Neural progenitor cell (in vitro differentiated cells): ENCODE measurements around the gene ZFPL1. TPM values are rescaled to one million over a fixed set of nuclear protein-coding genes. Genes with fewer than 3 reads are reported as not detected.

Experiments used
- DNase-seq: peaks from one replicate; pipeline ENCODE4 v3.0.0-alpha.2; 2016; ENCODE audit warnings: low spot score
- H2AFZ ChIP-seq: fragments of 200-600 bp; sonication (generic); replicated peaks from 2 replicates; pipeline ENCODE4 v1.6.1; 2016; ENCODE audit warnings: antibody characterized with exemption
- H3F3A ChIP-seq: fragments of 200-600 bp; sonication (generic); 2 replicates; pipeline ENCODE4 v1.6.1; 2016; ENCODE audit warnings: antibody characterized with exemption, low read depth
- H3K27ac ChIP-seq: fragments of 200-600 bp; sonication (generic); 2 replicates; pipeline ENCODE4 v1.5.1; 2016; ENCODE audit warnings: mild to moderate bottlenecking
- H3K27me3 ChIP-seq: fragments of 200-600 bp; sonication (generic); 2 replicates; pipeline ENCODE4 v1.6.1; 2016; ENCODE audit warnings: mild to moderate bottlenecking, moderate library complexity
- H3K36me3 ChIP-seq: fragments of 200-600 bp; sonication (generic); 2 replicates; pipeline ENCODE4 v1.5.1; 2016
- H3K4me1 ChIP-seq: fragments of 200-600 bp; sonication (generic); 2 replicates; pipeline ENCODE4 v1.6.1; 2016; ENCODE audit warnings: mixed run types
- H3K4me2 ChIP-seq: fragments of 200-600 bp; sonication (generic); 2 replicates; pipeline ENCODE4 v1.6.1; 2016
- H3K4me3 ChIP-seq: fragments of 200-600 bp; sonication (generic); 2 replicates; pipeline ENCODE4 v1.5.1; 2016
- H3K79me2 ChIP-seq: fragments of 200-600 bp; sonication (generic); 2 replicates; pipeline ENCODE4 v1.6.1; 2016; ENCODE audit warnings: low read depth
- H3K9ac ChIP-seq: fragments of 200-600 bp; sonication (generic); 2 replicates; pipeline ENCODE4 v1.6.1; 2016
- H3K9me3 ChIP-seq: fragments of 200-600 bp; sonication (generic); 2 replicates; pipeline ENCODE4 v1.5.1; 2016; ENCODE audit warnings: low read depth
- H4K20me1 ChIP-seq: fragments of 200-600 bp; sonication (generic); 2 replicates; pipeline ENCODE4 v1.6.1; 2016; ENCODE audit warnings: low read depth
- H3K27ac Mint-ChIP-seq: 3 replicates; pipeline ENCODE4 v1.8.0; 2021; ENCODE audit warnings: mixed read lengths
- H3K27me3 Mint-ChIP-seq: 2 replicates; pipeline ENCODE4 v1.8.0; 2022; ENCODE audit warnings: low read depth, mild to moderate bottlenecking, inconsistent platforms, moderate library complexity, mixed read lengths; ENCODE audit not compliant: insufficient read depth
- H3K36me3 Mint-ChIP-seq: 3 replicates; pipeline ENCODE4 v1.8.0; 2021; ENCODE audit warnings: mixed read lengths
- H3K4me1 Mint-ChIP-seq: 3 replicates; pipeline ENCODE4 v1.8.0; 2021; ENCODE audit warnings: mixed read lengths
- H3K4me3 Mint-ChIP-seq: 3 replicates; pipeline ENCODE4 v1.8.0; 2021; ENCODE audit warnings: mild to moderate bottlenecking, moderate library complexity, mixed read lengths
- H3K9me3 Mint-ChIP-seq: 3 replicates; pipeline ENCODE4 v1.8.0; 2020; ENCODE audit warnings: mixed read lengths
- EZH2 ChIP-seq: fragments of 200-600 bp; sonication (generic); IDR thresholded peaks from 2 replicates; pipeline ENCODE4 v1.6.1; 2017; ENCODE audit warnings: antibody characterized with exemption, mild to moderate bottlenecking, moderate library complexity
- EZH2phosphoT487 ChIP-seq: fragments of 200-600 bp; sonication (generic); IDR thresholded peaks from 2 replicates; pipeline ENCODE4 v1.6.1; 2017; ENCODE audit warnings: antibody characterized with exemption
- total RNA-seq: library from RNA; depleted of rRNA; stranded (reverse); fragments of >200 nt; gene quantifications from 2 replicates; pipeline ENCODE4 v1.2.3, GENCODE V29; 2015; ENCODE audit warnings: low replicate concordance
- TF ChIP-seq, protein P1 (sequence below): fragments of 200-600 bp; sonication (generic); IDR thresholded peaks from 2 replicates; pipeline ENCODE4 v1.5.1; 2017; ENCODE audit warnings: antibody characterized with exemption, mild to moderate bottlenecking

Gene ZFPL1
- total RNA-seq, 1 donor from 2014 or later = 12.6 TPM

DNA sequence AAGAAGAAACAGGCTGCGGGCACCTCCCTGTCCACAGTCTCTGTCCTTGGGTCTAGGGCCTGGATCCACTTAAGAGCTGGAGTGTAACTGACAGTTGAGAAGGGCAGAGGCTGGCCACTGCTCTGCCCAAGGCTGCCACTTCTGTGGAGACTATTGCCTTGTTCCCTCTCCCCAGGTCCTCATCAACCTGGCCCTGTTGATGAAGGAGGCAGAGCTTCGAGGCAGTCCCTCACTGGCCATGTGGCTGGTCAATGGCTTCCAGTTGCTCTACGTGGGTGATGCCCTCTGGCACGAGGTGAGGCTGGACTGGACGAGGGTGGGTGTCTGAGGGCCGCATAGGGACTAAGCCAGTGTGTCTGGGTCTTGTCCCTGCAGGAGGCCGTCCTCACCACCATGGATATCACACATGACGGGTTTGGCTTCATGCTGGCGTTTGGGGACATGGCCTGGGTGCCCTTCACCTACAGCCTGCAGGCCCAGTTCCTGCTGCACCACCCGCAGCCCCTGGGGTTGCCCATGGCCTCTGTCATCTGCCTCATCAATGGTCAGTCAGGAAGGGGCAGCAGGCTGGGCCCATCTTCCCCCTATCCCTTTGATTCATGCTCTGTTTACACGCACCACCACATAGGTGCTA lies 30.6 kb downstream of the ZFPL1 start:
- Mint-ChIP-seq H3K4me1 (peaks cover 34% of the 10 kb centered on the region), H3K27me3 (peaks cover 13% of the 10 kb centered on the region)
- no peak overlapping the region for H2AFZ ChIP-seq

DNA sequence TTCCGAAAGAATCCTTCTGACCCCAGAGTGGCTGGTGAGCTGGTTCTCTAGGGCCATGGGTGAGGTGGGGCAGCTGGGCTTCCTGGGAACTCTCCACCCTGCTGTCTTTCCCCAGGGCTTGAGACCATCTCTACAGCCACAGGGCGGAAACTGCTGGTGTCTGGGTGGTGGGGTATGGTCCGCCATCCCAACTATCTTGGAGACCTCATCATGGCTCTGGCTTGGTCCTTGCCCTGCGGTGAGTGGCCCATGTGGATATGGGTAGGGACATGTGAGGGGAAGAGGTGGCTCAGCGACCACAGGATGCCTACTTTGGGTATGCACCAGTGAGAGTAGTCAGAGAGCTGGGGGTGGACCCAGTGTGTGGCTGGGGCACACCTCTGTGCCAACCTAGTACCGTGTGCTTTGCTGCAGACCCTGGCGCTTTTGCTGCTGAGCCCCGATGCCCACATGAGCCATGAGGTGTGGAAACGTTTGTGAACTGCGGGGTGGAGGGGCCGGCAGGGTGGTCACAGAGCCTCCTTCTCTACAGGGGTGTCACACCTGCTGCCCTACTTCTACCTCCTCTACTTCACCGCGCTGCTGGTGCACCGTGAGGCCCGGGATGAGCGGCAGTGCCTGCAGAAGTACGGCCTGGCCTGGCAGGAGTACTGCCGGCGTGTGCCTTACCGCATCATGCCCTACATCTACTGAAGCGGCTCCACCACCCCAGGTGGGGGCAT lies 31.5 kb downstream of the ZFPL1 start:
- peaks cover 67% of the 10 kb centered on the region for H3F3A ChIP-seq
- DNase-seq = no peak
- Mint-ChIP-seq H3K36me3 (peaks cover 11% of the 10 kb centered on the region), H3K27me3 (peaks cover 8% of the 10 kb centered on the region), H3K9me3 (no peaks in the 10 kb centered on the region), H3K27ac (no peak overlapping the region), H3K4me1 (peaks cover 29% of the 10 kb centered on the region), H3K4me3 (peak overlapping the region; percentile 88)
- H3K4me3 ChIP-seq = no peak overlapping the region
- peaks cover 37% of the 10 kb centered on the region for H3K79me2 ChIP-seq
- H3K36me3 ChIP-seq = peaks cover 3% of the 10 kb centered on the region
- no peaks in the 10 kb centered on the region for H3K27me3 ChIP-seq
- no peak overlapping the region for H3K27ac ChIP-seq
- TF ChIP-seq, protein P1, sequence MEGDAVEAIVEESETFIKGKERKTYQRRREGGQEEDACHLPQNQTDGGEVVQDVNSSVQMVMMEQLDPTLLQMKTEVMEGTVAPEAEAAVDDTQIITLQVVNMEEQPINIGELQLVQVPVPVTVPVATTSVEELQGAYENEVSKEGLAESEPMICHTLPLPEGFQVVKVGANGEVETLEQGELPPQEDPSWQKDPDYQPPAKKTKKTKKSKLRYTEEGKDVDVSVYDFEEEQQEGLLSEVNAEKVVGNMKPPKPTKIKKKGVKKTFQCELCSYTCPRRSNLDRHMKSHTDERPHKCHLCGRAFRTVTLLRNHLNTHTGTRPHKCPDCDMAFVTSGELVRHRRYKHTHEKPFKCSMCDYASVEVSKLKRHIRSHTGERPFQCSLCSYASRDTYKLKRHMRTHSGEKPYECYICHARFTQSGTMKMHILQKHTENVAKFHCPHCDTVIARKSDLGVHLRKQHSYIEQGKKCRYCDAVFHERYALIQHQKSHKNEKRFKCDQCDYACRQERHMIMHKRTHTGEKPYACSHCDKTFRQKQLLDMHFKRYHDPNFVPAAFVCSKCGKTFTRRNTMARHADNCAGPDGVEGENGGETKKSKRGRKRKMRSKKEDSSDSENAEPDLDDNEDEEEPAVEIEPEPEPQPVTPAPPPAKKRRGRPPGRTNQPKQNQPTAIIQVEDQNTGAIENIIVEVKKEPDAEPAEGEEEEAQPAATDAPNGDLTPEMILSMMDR = no peak
- TF ChIP-seq EZH2 (no peak), EZH2phosphoT487 (no peak)
- H3K4me2 ChIP-seq = no peak overlapping the region
- H3K9ac ChIP-seq = no peak overlapping the region
- H2AFZ ChIP-seq = no peak overlapping the region
- peaks cover 9% of the 10 kb centered on the region for H3K4me1 ChIP-seq
- H3K9me3 ChIP-seq = no peaks in the 10 kb centered on the region
- peaks cover 26% of the 10 kb centered on the region for H4K20me1 ChIP-seq

More for the DNA sequence above, 30.6 kb downstream of the ZFPL1 start:
- Histone ChIP-seq H4K20me1 (peaks cover 28% of the 10 kb centered on the region), H3K36me3 (no peaks in the 10 kb centered on the region), H3F3A (peaks cover 68% of the 10 kb centered on the region), H3K4me3 (no peak overlapping the region), H3K9ac (no peak overlapping the region), H3K9me3 (no peaks in the 10 kb centered on the region), H3K27me3 (no peaks in the 10 kb centered on the region), H3K79me2 (peaks cover 30% of the 10 kb centered on the region), H3K4me1 (peaks cover 9% of the 10 kb centered on the region), H3K27ac (no peak overlapping the region), H3K4me2 (no peak overlapping the region)
- no peaks in the 10 kb centered on the region for H3K9me3 Mint-ChIP-seq
- H3K27ac Mint-ChIP-seq = no peak overlapping the region
- H3K36me3 Mint-ChIP-seq = peaks cover 7% of the 10 kb centered on the region
- H3K4me3 Mint-ChIP-seq = peak overlapping the region; percentile 97
- TF ChIP-seq EZH2 = no peak
- TF ChIP-seq, protein P1 = no peak
- no peak for TF ChIP-seq EZH2phosphoT487
- DNase-seq = no peak

DNA sequence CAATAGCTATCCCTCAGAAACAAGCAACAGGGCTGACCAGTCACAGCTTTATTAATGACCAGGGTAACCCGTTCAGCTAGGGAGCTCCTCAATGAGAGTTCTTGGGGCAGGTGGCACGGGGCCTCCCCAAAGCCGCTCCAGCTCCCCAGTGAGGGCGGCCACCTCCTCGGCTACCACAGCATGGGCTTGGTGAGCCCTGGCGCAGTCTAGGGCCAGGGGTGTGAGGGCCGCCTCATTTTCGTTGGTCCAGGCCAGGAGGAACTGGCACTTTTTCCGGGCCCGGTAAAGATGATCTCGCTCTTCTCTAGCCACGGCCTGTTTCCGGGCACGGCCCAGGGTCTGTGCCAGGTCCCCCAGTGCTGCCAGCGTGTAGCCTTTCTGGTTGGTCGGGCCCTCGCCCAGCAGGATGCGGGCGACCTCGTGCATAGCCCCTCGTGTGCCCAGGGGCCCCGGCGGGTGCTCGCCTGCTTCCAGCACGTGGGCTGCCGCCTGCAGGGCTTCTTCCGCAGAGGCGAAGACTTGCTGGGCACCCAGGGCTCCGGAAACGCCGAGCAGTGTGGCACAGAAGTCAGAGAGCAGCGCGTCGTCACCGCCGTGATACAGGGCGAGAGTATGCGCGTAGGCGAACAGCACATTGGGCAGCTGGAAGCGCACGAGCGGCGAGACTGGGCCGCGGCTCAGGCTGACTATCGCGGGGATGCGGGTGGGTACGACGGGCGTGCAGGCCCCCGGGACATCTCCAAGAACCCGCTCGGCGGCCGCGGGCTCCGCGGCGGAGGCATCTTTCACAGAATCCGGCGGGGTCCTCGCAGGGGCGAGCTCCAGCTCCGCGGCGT lies 32.6 kb downstream of the ZFPL1 start:
- H3K27me3 ChIP-seq = no peaks in the 10 kb centered on the region
- H3K27ac ChIP-seq = no peak overlapping the region
- Mint-ChIP-seq H3K27me3 (peaks cover 7% of the 10 kb centered on the region), H3K9me3 (no peaks in the 10 kb centered on the region), H3K4me3 (peak overlapping the region; percentile 88), H3K36me3 (peaks cover 14% of the 10 kb centered on the region), H3K27ac (no peak overlapping the region), H3K4me1 (peaks cover 26% of the 10 kb centered on the region)
- peaks cover 66% of the 10 kb centered on the region for H3F3A ChIP-seq
- TF ChIP-seq EZH2phosphoT487 (no peak), EZH2 (no peak)
- TF ChIP-seq, protein P1 = no peak
- peaks cover 48% of the 10 kb centered on the region for H3K79me2 ChIP-seq
- no peaks in the 10 kb centered on the region for H3K9me3 ChIP-seq
- peak overlapping the region; percentile 74 for H3K4me3 ChIP-seq
- peaks cover 23% of the 10 kb centered on the region for H4K20me1 ChIP-seq
- peaks cover 11% of the 10 kb centered on the region for H3K4me1 ChIP-seq
- H2AFZ ChIP-seq = no peak overlapping the region
- H3K4me2 ChIP-seq = peak overlapping the region; percentile 77
- H3K9ac ChIP-seq = peak overlapping the region; percentile 66
- DNase-seq = peak; percentile 52
- peaks cover 4% of the 10 kb centered on the region for H3K36me3 ChIP-seq
